GM20000 (cell line): ENCODE data around the gene RANBP1.
"Not testable (repeated sequence)": the region's sequence is repeated elsewhere in the genome, so short reads cannot be mapped to it uniquely, and the experiment has no call there.

Source experiments
- DNase-seq: peaks from one replicate; pipeline ENCODE4 v3.0.0; 2012; ENCODE audit warnings: low spot score
- TF ChIP-seq, protein P1 (sequence below): IDR thresholded peaks from 2 replicates; pipeline ENCODE4 v1.5.1; 2012; ENCODE audit warnings: mild to moderate bottlenecking, control low read depth; ENCODE audit errors: extremely low read depth, missing control alignments

Gene RANBP1

DNA sequence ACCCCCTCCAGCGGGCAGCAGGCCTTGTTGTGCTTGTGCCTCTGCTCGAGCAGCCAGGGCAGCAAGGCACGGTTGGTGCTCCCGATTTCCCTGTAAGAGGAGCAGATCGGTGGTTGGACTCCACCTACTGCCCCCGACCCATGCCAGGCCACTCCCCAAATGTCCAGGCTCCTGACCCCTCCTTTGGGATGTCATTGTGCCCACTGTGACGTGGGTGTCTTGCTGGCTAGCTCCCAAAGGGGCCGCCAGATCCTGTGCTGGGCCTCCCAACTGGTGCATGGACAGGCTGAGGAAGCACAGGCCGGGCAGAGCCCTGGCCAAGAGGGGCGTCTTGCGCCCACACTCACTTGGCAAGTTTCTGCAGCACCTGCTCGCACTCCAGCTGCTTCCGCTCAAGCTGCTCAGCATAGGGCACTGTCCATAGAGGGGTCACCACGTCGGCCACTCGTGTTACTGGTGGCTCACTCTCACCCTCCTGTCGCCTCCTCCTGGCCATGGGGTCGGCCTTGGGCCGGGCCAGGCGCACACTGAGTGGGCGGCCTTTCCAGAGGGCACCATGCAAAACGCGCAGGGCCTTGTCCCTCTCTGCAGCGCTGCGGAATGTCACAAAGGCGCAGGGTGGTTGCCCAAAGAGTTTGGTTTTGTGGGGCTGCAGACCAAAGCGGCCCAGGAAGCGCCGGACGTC lies at the start of gene RANBP1:
Gene RANBP1 (plus strand): TSS at position 414 of the 685 bp plus-strand sequence. CDS start 81 bp downstream, at position 495.
- DNase-seq = no peak
- TF ChIP-seq, protein P1, sequence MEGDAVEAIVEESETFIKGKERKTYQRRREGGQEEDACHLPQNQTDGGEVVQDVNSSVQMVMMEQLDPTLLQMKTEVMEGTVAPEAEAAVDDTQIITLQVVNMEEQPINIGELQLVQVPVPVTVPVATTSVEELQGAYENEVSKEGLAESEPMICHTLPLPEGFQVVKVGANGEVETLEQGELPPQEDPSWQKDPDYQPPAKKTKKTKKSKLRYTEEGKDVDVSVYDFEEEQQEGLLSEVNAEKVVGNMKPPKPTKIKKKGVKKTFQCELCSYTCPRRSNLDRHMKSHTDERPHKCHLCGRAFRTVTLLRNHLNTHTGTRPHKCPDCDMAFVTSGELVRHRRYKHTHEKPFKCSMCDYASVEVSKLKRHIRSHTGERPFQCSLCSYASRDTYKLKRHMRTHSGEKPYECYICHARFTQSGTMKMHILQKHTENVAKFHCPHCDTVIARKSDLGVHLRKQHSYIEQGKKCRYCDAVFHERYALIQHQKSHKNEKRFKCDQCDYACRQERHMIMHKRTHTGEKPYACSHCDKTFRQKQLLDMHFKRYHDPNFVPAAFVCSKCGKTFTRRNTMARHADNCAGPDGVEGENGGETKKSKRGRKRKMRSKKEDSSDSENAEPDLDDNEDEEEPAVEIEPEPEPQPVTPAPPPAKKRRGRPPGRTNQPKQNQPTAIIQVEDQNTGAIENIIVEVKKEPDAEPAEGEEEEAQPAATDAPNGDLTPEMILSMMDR = no peak

GRCh38 chr22:20066617-20067383 lies 49.1 kb upstream of the RANBP1 start:
- no peak for DNase-seq
- TF ChIP-seq, protein P1 = no peak

GRCh38 chr22:20067384-20067682 lies 48.6 kb upstream of the RANBP1 start:
- DNase-seq = not testable (repeated sequence)

DNA sequence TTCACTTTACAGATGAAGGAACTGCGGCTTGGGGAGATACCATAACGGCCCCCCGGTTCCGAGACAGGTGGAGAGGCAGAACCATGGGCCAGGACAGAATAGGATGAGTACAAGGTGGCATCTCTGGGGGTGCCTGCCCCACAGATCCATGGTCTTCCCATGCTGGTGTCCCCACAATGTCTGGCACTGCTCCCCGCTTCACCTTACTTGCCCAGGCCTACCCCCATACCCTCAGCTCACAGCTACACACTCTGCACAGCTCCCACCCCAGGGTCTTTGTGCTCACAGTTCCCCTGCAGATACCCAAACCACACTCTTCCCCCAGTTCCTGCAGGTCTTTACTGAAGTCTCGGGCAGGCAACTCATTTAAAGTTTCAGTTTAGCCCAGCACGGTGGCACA lies 47.3 kb upstream of the RANBP1 start:
- TF ChIP-seq, protein P1 = no peak
- DNase-seq = no peak

GRCh38 chr22:20069331-20070042 lies 46.4 kb upstream of the RANBP1 start:
- DNase-seq = no peak
- TF ChIP-seq, protein P1 = no peak

DNA sequence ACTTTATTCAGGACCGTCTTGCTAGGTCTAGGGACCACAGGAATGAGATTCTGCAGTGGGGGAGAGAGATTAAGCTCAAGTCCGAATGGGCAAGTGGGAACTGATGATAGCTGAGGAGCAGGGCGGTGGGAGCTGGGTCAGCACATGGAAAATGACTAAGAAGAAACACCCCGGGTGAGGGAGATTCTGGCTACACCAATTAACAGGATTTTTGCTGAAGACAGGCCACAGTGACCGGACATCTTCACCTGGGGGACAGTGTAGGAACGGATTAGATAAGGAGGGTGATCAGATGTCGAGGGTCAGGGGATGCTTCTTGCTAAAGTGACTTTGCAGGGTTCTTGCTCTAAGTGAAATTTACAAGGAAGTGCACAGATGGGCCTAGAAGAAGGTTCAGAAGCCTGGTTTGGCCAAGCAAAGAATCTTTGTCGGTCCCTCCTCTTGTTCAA lies 44.4 kb upstream of the RANBP1 start:
- TF ChIP-seq, protein P1 = no peak
- no peak for DNase-seq

- DNase-seq = no peak
Measured at GRCh38 chr22:20076627-20077172, 39.2 kb upstream of the RANBP1 start.

More at GRCh38 chr22:20076627-20077172, 39.2 kb upstream of the RANBP1 start:
- TF ChIP-seq, protein P1 = no peak
